ENCODE measurements around the gene PHACTR1.

Gene PHACTR1

GRCh38 chr6:12951415-12951814 is 234.8 kb downstream of the PHACTR1 start:
- ChIA-PET POLR2A (no interaction called here), CTCF (no interaction called here)
- TF ChIP-seq CTCF (IDR thresholded peaks at IDR 0.05; ENCODE audit: insufficient read depth, low read length, missing control alignments): no peak

GRCh38 chr6:12952318-12952717 is 235.8 kb downstream of the PHACTR1 start:
- ChIA-PET CTCF (no interaction called here), POLR2A (no interaction called here)
- no peak for TF ChIP-seq CTCF (IDR thresholded peaks at IDR 0.05; ENCODE audit: insufficient read depth, low read length, missing control alignments)
- H3K4me3 ChIP-seq (ENCODE audit: low read depth, low read length): no peak overlapping the region
- DNase-seq (ENCODE audit: low read depth, low spot score): no peak

More at GRCh38 chr6:12951415-12951814, 234.8 kb downstream of the PHACTR1 start:
- no peak overlapping the region for H3K4me3 ChIP-seq (ENCODE audit: low read depth, low read length)
- DNase-seq (ENCODE audit: low read depth, low spot score): no peak

GRCh38 chr6:12955956-12956355 is 239.4 kb downstream of the PHACTR1 start:
- no peak overlapping the region for H3K4me3 ChIP-seq (ENCODE audit: low read depth, low read length)
- POLR2A ChIA-PET: no interaction called here
- no peak for DNase-seq (ENCODE audit: low read depth, low spot score)
- no peak for TF ChIP-seq CTCF (IDR thresholded peaks at IDR 0.05; ENCODE audit: insufficient read depth, low read length, missing control alignments)
- CTCF ChIA-PET: no interaction called here

GRCh38 chr6:12956991-12957320 is 240.4 kb downstream of the PHACTR1 start:
- CTCF ChIA-PET: no interaction called here
- POLR2A ChIA-PET: no interaction called here
- no peak for TF ChIP-seq CTCF (IDR thresholded peaks at IDR 0.05; ENCODE audit: insufficient read depth, low read length, missing control alignments)
- DNase-seq (ENCODE audit: low read depth, low spot score): no peak
- H3K4me3 ChIP-seq (ENCODE audit: low read depth, low read length): peak overlapping the region; percentile 67

- ChIA-PET POLR2A (interaction anchor here (1.4 kb wide), 1 partner anchor 371 kb away, joined by 4 read pairs; the partner anchor contains the start of gene TBC1D7), CTCF (no interaction called here)
- no peak for TF ChIP-seq CTCF (IDR thresholded peaks at IDR 0.05; ENCODE audit: insufficient read depth, low read length, missing control alignments)
- DNase-seq (ENCODE audit: low read depth, low spot score): no peak
- peak overlapping the region; percentile 67 for H3K4me3 ChIP-seq (ENCODE audit: low read depth, low read length)
Measured at GRCh38 chr6:12957321-12958051, 240.9 kb downstream of the PHACTR1 start.

- no peak for TF ChIP-seq CTCF (IDR thresholded peaks at IDR 0.05; ENCODE audit: insufficient read depth, low read length, missing control alignments)
- ChIA-PET CTCF (no interaction called here), POLR2A (interaction anchor here (1.4 kb wide), 1 partner anchor 370 kb away, joined by 4 read pairs; the partner anchor contains the start of gene TBC1D7)
- H3K4me3 ChIP-seq (ENCODE audit: low read depth, low read length): peak overlapping the region; percentile 67
- no peak for DNase-seq (ENCODE audit: low read depth, low spot score)
Measured at GRCh38 chr6:12958052-12958706, 241.6 kb downstream of the PHACTR1 start.
